GM19468 (cell line): ENCODE data around the gene ASCL5.

Experiments
- ATAC-seq: cut with Tn5 transposase; IDR thresholded peaks from one replicate; pipeline ENCODE4 v1.9.1; 2021; ENCODE audit warnings: mild to moderate bottlenecking, moderate library complexity, moderate number of reproducible peaks; ENCODE audit not compliant: unreplicated experiment; ENCODE audit errors: extremely low read depth

ASCL5 gene

DNA sequence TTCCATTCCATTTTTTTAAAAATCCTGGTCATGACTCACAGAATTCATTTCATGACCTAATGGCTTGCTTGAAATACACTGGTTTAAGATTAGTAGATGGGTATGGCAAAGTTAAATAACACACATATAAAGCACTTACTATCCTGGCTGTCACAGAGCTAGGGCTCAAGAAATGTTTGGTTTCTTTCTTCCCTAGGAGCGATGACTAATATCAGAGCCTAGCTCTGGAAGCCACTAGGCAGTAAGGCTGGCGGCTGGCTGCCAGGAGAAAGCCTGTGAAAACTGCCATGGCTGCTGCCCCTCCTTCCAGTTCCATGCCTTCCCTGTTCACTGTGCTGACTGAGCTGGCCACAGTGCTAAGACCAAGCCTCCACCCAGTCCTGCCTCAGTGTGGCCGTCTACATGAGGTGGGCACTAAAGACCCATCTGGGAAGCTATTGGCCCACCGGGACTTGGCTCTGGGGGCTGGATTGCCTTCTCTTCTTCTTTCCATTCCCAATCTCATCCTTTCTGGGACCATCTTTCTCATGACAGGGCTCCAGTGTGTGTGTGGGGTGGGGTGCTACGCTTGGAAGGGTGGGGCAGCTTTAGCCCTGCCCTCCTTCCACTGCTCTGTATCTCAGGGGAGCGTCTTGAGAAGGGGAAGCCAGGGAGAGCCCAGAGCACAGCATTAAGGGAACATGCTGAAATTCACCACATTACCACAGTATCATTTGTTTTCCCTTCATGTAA is 10.8 kb upstream of the ASCL5 start:
- ATAC-seq: no peak

DNA sequence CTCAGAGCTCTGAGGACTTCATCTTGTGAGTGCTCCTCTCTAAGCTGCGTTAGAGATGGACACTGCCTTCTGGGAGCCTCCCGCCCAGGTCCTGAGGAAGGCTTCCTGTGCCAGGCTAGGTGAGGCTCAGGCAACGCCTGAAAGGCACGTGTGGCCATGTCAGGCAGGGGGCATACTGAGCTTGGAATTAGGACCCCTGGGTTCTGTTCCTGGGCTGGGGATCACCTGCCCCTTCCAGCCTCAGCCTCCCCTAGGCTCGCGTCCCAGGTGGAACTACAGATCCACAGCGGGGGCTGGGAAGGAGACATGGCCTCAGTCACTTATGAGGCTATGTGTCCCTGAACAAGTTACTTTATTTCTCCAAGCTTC is 10.0 kb upstream of the ASCL5 start:
- no peak for ATAC-seq

DNA sequence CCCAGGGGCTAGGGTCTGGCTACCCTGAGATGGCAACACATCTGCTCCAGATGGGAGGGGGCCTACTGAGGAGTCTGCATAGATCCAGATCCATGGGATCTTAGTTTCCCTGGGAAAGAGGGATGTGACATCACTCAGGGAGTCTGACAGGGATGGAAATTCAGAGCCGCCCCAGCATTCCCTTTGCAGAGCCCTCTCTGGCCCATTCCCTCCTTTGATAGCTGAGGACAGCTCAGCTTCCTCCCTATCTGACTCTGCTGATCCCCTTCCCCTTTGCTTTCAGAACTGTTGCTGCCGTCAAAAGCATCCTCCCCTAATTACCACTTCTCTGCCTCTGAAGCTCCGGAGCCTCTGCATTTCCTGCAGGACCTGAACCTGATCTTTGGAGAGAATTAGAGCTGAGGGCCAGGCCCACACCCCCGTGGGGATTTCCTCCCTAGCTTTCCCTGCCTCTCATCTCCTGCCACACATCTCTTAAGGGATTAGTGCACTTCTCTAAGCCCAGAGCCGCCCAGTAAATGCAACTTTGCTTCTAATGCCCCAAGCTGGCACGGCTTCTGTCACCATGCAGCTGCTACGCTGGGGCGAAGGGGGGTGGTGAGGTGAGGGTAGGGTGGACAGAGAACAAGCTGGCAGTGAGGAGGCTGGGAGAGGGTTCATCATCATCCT is 9.5 kb upstream of the ASCL5 start:
- ATAC-seq: no peak

DNA sequence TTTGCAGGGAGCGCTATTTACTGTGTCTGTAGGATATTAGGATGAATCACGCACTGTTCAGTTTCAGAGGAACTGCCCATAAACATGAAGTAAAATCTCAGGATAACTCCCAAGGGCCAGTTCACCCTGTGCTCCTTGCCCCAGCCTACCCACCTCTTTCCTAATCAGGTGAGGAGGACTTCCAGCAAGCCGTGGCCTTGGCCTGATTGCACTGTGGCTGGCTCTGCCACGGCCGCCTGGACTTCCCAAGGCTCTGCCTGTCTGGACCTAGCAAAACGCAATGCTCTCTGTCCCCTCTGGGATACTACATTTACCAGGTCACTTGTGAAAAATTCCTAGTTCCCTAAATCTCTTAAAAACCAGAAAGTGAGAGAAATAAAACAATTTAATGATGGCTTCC is 7.4 kb upstream of the ASCL5 start:
- ATAC-seq: no peak

DNA sequence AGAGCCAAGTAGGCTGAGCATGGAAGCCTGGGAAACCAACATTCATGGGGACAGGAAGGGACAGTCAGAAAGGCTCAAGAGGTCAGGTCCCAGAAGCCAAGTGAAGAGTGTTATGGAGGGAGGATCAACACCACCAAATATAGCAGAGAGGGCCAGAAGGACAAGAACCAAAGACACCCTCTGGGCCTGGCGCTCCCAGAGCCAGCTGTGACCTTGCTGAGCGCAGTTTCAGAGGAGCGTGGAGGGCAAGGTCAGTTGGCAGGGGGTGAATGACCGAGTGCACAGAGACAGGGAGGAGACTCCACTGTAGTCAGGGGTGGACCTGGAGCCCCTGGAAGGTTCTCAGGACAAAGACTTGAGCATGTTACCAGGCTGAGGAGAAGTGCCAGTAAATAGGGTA is 4.4 kb upstream of the ASCL5 start:
- no peak for ATAC-seq

DNA sequence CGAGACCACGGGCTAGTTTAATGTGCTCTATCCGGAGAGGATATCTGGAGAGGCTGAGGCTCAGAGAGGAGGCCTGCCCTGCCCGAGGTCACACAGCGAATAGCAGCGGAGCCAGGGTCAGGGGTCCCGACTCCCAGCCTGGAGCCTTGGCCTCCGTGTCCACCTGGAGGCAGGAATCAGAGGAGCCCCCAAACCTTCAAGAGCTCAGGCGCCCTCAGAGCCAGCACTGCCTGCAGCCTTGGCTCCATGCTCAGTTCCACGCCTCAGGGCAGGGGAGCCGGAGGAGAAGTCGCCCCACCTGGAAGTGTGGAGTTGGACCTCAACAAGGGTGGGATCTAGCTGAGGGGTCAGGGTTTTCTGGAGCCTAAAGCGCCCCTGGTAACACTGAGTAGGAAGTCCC is 2.0 kb upstream of the ASCL5 start:
- no peak for ATAC-seq

DNA sequence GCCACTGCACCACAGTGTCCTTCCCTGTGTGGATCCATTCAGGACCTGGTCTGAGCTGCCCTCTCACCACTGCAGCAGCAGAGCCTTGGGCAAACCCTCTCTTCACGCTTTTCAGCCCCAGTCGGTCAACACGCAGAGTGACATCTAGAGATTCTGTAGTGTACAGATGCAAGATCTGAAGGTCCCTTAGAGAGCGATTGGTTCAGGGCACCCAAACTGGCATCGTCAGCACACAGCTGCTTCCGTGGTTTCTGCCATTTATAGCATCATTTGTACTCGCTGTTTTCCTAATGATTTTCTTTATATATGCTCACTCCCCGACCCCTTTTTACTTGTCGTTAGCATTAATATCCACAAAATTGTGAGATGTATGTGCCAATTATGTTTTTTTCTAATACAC is 1.5 kb upstream of the ASCL5 start:
- ATAC-seq: no peak

DNA sequence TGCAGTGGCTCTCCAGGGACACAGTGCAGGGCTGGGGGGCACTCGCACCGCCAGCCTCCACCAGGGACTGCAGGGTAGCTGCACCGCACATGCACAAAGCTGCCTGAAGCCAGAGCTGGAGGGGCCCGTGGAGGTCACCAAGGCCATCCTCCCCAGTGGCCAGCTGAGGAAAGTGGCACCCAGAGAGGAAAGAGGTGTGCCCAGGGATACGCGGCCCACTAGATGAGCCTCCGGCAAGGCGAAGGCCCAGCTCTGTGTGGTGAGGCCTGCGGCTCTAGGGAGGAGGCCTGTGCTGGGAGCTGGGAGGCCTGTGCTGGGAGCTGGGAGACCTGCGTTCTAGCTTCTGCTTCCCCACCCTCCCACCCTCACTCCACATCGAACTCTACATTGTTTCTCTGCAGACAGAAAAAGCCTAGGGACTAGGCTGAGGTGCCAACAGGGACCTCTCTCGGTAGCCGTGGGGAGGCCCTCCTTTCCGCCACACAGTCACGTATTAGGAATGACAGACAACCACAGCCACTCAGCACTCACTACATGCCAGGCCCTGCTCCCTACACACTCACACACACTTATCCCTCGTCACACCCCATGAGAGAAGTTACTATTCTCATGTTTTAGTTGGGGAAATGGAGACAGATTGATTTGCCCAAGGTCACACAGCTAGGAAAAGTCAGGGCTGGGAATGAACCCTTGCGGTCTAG is 921 bp upstream of the ASCL5 start:
- ATAC-seq: no peak

DNA sequence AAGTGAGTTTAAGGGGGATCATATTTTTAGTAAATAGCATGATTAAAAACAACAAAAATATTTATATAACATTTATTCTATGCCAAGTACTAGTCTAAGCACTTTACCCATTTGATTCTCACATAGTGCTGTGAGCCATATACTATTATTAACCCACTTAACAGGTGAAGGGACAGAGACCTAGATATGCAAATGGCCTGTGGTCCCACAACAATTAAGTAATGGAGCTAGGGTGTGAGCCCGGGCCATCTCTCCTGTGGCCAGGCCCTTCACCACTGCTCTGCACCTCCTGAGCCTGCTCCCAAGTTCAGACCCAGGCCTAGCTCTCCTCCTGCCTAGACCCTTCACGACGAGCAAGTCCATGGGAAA is 537 bp downstream of the ASCL5 start:
- ATAC-seq: no peak

DNA sequence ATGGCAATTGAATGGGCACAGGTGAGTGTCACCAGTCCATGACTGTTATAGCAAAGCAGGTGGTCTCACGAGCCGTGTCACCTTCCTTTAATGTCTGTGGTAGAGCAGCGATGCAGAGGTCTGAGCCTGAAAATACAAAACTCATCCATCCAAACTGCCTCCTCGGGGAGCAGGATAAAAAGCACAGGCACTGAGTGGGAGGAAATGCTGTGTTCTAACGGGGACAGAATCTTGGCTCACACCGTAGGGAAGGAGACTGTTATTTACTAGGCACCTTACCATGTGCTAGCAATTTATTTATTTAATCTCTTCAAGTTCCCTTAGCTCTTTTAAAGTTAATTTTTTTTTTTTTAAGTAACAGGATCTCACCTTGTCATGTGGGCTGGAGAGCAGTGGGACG is 1.2 kb downstream of the ASCL5 start:
- no peak for ATAC-seq

DNA sequence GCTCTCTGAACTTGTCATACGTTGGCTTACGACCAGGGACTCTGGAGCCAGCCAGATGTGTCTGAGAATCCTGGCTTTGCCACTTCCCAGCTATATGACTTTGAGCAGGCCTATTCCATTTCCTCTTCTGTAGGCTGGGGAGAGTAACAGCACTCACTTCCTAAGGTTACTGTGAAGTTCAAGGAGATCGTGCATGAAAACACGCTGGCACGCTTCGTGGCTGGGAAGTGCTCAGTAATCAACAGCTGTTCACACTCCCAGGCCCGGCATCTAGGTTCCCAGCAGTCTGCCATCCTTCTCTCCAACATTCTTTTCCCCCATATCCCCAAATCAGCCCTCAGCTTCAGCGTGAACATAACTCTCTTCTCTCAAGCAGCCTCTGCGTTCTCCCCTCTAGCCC is 2.0 kb downstream of the ASCL5 start:
- no peak for ATAC-seq

DNA sequence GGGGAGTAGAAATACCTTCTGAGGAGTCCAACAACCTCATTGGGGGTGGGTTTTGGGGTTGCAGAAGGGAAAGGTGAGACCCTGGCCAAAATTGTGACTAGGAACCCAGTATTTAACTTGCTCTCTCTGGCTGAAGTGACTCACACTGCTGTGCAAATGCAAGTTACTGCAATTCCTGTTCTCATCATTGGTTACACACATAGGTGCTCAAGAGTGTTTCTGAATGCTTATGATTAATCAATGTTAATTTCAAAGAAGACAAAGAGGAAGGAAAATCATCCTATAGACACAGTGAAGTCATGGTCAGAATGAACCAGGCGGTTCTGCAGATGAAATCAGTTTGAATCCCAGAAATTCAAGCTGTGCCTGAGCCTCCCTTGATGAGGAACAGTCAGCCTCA is 3.1 kb downstream of the ASCL5 start:
- no peak for ATAC-seq

DNA sequence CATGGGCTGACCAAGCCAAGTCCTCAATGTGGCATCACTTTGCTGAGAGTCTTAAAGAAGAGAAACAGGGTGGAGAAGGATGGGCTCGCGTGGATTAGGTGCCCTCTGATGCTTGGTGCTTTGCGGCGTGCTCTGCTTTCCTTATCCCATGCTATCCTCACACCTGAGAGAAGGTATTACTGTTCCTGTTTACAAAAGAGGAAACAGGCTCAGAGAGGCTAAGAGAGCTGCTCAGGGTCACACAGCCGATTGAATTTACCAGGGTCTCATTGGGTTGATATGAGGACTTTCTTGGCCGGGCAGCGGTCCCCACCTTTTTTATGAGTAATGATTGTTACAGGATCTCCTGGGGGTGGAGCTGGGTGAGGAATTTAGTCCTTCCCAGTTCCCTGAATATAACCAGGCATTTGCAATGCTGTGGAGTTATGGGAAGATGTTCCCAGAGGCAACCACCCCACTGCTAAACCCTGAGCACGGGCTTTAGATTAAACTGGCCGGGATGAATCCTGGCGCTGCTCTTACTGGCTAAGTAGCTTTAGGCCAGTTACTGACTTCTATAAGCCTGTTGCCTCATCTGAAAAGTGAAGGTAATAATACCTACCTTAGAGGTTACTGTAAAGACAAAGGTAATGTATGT is 4.5 kb downstream of the ASCL5 start:
- ATAC-seq: no peak

DNA sequence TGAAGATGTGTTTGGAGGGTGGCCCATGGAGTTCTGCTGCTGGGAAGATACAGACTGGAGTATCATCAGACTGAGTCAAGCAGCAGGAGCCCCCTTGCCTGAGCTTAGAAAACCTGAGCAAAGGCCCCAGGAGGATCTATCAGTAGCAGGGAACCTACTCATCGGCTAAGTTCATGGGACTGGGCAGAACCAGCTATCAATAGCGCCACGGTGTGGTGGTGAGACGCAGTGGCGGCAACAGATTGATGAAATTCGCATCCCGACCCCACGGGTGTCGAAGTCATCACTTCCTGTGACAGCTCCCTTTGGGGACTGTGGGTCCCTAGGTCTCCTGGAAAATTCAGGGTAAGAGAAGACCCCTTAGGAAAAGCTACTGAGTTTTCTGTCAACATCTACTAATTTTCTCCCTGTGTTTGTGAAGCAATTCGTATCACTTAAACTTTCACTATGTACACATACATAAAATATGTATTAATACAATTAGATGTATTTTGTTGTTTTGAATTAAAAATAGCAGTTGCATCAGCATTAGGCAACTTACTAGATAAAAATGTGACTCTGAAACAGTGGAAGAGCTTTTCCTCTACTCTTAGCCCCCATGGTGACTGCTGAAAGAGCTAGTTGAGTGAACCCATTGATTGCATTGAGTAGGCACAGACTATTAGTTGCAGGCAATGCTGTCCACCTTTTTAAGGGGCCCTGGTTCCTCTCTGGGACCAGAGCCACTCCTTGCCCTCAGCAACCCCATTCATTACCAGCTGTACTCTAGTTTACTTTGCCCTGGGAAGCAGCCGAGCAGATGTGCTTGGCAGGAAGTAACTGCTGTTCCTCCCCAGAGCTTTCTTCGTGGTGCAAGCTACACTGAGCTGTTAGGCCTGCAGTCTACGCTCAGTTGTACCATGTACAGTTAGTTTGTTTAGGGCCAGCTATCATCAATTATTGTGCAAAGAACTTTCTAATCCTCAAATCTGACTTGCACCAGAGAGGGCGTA is 7.5 kb downstream of the ASCL5 start:
- no peak for ATAC-seq

DNA sequence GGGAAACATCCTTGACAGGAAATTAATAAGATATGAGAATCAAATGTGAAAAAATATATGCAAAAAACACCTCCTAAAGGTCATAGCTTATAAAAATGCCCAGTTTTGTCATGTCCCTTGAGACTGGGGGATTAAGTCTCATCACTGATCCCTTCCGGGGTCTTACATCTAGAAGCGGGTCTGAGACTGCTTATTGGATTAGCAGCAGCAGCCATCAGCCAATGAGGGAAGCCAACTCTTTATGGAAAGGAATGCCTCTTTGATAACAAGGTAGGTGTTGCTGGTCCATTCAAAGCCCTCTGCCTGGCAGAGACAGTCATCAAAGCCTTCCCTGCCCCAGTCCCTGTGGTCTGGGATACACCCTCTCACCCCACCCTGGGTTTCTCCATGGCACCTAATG is 10.9 kb downstream of the ASCL5 start:
- no peak for ATAC-seq

DNA sequence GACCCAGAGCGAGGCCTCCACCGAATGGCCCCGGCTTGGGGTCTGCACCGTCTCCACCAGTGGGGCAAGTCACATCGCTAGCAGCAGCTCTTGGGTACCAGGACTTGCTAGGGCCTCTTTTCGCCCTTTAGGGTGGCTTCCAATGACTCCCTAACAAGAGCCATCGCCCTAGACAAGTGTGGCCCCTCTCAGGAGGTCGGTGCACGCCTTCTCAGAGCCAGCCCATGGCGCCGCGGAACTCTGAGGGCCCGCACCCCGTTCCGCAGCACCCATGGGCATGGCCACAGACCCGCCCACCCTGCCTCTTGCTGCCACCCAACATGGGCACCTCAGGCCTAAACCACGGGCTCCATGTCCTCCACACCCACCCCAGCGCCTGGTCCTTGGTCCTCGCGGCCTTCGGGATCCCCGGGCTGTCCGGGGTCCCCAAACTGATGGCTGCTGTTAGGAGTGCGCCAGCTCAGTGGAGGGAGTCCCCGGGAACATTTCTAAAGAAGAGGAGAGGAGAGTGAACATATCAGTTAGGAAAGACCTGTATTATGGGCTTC is 11.5 kb downstream of the ASCL5 start:
- ATAC-seq: no peak

DNA sequence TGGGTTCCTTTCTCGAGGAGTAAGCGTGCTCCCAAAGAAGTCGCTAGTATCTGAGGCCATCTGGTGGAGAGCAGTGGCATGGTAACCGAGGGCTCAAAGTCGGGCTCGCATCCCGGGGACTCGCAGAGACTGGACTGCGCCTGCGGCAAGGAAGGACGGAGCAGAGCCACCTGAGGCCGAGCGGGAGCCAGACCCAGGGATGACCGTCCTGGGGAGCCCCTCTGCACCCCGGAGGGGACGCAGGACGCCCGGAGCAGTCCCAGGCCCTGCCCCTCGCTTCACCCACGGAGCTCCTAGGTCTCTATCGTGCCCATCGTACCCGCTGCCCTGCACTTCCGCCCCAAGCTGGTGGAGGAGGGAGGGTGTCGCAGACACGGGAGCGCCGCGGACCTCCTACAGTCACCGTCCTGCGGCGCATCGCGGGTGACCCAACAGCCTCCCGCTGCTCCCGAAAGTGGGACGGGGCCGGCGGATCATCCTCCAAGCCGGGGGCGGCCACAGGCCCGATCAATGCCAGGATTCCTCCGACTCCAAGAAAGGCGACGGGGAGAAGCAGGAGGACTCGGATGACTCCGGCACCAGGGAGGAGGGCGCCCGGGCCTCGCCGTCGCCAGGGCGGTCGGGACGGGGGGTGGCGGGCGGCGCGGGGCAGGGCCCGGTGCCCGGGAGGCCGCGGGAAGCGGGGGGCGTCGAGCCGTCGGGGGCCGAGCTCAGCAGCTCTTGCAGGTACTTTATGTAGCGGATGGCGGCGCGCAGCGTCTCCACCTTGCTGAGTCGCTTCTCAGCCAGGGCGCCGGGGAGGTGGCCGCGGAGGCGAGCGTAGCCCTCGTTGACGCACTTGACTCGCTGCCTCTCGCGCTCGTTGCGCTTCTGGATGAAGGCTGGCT is 12.5 kb downstream of the ASCL5 start:
- ATAC-seq: no peak

DNA sequence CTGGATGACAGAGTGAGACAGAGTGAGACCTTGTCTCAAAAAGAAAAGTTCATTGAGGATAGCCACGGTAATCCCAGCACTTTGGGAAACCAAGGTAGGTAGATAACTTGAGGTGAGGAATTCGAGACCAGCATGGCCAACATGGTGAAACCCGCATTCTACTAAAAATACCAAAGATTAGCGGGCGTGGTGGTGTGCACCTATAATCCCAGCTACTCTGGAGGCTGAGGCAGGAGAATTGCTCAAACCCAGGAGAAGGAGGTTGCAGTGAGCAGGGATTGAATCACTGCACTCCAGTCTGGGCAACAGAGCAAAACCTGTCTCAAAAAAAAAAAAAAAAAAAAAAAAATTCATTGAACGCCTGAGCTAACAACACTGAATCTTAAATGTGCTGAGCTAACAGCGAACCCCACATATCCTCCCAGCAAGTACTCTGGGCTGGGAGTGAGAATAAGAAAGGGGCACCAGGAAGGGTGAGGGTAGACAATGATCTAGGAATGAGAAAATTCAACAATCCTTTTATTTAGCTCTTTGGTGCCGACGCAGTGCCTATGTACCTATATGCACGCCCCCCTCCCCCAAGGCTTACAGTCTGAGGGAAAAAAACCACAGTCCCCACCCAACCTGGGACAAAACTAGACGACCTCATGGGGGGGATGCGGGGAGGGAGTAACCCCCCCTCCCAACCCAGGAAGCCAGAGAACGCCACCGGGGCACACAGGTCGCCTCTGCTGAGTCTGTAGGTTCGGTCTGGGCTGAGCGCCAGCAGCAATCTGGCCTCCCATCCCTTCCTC is 13.3 kb downstream of the ASCL5 start:
- ATAC-seq: no peak
